GM21360 (cell line): ENCODE measurements around the gene AIPL1.
"Not testable (repeated sequence)": the region's sequence is repeated elsewhere in the genome, so short reads cannot be mapped to it uniquely, and the experiment has no call there.

Experiments used
- ATAC-seq: cut with Tn5 transposase; IDR thresholded peaks from one replicate; pipeline ENCODE4 v1.9.1; 2021; ENCODE audit warnings: mild to moderate bottlenecking, moderate library complexity; ENCODE audit not compliant: unreplicated experiment

Gene AIPL1, protein sequence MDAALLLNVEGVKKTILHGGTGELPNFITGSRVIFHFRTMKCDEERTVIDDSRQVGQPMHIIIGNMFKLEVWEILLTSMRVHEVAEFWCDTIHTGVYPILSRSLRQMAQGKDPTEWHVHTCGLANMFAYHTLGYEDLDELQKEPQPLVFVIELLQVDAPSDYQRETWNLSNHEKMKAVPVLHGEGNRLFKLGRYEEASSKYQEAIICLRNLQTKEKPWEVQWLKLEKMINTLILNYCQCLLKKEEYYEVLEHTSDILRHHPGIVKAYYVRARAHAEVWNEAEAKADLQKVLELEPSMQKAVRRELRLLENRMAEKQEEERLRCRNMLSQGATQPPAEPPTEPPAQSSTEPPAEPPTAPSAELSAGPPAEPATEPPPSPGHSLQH

DNA sequence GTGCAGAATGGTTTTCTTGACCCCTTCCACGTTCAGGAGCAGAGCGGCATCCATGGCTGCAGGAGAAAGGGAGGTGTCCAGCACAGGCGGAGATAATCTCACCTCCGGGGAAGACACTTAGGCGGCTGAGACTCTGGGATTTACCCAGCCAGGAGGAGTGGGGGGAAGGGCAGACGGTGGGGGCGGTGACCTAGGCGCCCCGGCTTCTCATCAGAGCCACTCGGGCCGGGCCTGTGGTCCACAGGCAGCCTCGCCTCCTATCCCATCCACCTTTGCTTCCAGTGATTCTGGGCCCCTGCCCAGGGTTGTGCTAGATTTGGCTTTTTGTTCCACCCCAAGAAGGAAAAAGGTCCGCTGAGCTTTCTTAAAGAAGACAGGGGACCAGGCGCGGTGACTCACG, at the start of gene AIPL1:
Gene AIPL1, minus strand, starts transcription at position 71 of the 400 bp plus-strand sequence. Its CDS starts 17 bp downstream, at position 54.
- no peak for ATAC-seq

DNA sequence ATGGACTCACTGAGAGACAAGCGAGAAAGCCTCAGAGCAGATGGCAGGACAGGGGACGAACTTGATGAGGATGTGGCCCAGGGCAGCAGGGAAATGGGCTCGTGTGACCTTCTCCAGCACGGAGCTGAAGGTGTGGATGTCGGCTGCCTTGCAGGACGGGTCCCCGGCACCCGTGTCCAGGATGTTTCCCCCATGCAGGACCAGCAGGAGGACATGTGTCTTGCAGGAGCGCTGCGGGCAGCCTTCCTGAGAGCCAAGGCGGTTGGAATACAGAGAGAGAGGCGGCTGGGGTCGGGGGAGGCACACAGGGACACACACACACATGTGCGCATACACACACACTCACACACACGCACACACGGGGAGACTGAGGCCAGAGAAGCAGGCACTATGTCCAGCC, 48.6 kb upstream of the AIPL1 start:
- no peak for ATAC-seq

DNA sequence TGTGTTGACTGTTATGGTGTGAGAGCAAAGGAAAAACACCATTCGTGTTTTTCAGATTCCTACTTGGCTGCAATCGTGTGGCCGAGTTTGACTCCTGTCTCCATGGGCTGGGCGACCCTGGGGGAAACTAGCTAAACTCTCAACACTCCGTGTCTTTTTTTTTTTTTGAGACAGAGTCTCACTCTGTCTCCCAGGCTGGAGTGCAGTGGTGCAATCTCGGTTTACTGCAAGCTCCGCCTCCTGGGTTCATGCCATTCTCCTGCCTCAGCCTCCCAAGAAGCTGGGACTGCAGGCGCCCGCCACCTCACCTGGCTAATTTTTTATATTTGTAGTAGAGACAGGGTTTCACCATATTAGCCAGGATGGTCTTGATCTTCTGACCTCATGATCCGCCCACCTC, 47.9 kb upstream of the AIPL1 start:
- not testable (repeated sequence) for ATAC-seq

DNA sequence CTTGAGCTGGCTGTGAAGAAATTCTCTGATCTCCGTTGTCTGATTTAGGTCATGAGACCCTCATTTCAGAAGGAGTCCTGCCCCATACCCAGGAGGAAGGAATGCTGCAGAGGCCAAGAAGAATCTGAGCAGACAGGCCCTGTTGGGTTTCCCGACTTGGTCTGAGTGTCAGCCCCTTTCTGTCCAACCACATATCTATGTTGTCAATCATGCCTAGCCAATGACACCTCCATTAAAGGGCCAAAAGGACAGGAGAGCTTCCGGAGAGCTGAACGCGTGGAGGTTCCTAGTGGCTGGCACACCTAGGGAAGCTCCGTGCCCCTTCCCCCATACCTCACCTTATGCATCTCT, 47.2 kb upstream of the AIPL1 start:
- ATAC-seq = no peak

DNA sequence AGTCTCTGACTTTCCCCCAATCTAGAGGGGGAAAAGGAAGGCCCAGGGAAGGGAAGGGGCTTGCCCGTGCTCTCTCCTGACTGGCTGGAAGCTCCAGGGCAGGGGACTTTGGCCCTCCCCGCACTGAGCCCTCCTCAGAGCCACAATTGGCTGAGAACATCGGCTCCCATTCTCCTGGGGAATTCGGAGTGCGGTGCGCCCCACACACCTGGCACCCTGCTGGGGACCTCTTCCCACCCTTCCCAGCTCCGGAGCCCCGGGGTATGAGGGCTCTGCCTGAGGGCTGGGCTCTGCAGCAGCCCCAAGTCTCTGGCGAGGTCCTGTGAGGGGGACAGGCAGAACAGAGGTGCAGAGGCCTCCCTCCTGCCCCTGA, 45.4 kb upstream of the AIPL1 start:
- no peak for ATAC-seq

DNA sequence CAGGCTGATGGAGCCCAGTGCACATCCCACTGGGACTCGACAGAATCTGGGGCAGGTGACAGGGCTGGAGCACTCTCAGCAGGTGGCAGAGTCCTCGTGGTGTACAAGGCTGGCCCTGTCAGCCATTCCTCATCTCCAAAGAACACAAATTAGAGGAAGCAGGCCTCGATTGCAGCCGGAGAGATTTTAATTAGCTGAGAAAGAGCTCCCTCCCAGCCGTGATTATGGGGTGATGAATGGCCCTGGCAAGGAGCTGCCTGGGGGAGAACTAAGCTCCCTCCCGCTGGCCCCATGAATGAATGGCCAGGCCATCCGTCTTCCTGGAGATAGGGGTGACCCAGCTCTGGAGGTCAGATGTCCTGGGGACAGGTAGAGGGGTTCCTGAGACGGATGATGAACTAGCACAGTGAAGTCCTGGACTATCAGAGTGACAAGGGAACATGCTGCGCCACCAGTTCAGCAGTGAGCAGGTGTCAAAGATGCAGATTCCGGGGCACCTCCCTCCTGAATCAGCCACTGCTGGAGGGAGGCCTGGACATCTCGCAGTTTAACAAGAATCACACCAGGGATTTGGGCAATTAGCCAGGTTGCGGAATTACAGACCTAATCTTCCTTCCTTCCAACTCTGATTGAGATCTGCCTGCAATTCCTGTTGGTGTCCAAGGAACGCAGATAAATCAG, 44.8 kb upstream of the AIPL1 start:
- ATAC-seq = no peak

DNA sequence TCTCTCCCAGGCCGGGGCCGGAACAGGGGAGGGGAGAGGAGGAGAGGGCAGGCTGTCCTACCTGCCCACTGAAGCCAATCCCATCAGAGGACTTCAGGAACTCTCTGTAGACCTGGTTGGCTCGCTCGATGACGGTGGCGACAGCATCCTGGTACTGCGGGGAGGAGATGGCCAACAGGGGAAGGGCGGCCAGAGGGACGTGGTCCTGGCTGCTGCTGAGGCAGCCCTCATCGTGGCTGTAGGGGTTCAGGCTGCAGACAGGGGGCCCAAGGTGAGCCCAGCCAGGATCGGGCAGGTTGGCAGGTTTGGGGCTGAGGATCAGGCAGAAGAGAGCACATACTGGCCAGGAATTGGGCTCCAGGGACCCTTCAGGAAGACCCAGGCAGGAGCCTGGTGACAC, 43.6 kb upstream of the AIPL1 start:
- no peak for ATAC-seq

DNA sequence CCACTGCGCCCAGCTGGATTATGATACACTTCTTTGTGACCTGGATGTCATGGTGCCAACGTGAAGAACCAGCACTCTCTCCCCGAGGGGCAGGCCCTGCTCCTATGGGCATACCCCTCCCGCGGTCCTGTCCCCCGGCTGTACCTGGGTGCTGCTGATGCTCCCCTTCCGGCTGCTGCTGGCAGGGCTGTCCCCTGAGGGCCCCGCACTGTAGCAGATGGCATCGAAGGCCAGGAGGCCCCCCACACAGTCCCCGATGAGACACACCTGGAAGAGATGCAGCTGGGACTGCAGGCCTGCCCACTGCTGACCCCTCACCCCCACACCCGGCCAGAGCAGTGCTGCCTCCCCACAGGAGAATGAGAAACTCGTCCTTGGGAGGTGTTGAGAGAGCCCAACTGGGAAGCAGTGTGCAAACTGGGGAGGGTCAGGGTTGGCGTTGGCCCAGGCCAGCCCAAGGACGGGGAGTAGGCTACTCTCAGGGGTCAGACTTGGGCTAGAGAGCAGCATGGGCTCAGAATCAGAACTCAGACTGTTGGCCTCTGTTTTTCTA, 43.0 kb upstream of the AIPL1 start:
- ATAC-seq = no peak

DNA sequence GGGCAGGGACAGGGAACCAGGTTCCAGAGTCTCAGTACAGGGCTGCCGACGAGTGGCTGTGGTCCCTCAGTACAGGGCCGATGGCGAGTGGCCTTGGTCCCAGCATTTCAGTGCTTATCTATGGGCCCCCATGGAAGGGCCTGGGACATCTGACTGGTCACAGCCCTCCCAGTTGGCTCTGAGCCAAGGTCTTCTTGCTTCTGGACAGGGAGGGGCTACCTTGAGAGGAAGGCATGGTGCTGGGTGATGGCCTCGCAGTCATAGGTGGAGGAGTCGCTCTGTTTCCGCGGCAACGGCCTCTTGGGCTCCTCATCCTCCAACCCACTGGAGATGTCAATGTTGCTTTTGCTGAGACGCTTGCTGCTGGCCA, 41.9 kb upstream of the AIPL1 start:
- ATAC-seq = no peak

DNA sequence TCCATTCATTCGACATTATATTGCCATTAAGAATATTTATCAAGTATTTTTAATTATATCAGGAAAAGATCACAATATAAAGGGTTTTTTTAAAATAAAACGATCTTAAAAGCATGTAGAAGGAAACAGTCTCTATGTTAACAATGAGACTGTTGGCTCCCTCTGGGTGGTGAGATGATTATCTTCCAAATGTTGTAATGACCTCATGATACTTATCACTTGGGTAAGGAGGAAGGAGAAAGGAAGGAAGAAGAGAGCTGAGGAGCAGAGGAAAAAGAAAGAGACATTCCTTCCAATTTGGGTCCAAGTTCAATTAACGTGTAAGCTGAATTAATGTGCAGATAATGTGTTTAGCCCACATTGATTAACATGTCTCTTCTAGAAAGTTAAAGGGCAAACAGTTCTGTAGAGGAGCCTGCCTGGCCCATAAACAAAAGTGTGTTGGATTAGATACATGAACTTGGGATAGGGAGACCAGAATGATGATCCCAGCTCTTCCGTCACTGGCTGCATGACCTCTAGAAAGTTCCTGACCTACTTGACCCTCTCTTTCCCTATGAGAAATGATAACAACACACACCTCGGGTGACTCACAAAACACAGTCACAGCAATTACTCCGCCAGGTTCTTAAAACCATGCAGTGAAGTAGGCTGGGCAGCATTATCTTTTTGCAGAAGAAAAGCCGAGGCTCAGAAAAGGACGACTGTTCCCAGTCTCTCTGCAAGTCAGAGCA, 41.3 kb upstream of the AIPL1 start:
- no peak for ATAC-seq

DNA sequence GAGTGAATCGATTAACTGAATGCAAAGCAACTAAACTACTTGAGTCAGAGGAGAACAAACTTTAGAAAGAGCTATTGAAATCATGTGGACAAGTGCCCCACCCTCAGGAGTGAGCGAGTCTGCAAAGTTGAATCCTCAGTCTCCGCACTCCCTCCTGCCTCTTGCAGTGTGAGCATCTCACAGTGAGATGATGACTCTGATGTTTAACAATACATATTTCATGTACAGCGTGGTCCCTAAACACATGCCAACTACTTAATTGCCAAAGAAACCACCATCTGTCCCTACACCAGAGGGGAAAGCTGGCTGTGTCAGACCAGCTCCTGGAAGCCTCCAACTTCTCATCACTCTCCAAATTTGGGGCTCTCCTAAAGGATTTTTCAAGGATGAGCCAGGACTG, 40.5 kb upstream of the AIPL1 start:
- no peak for ATAC-seq

DNA sequence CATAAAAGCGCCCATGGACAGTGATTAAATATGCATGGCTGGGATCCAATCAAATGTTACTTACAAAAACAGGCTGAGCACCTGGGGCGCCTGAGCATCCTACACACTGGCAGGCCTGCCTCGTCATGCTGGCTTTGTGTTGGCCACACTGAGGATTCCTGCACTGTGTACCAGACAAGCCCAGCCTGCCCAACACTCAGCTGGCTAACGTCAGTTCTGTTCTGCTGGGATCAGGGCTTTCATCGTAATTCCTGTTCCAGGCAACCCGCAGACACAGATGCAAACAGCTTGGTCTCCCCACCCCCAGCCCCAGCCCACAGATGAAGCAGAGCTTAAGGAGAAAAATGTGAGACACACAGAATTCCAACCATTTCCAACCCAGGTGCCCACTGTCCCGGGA, 40.0 kb upstream of the AIPL1 start:
- ATAC-seq = no peak

DNA sequence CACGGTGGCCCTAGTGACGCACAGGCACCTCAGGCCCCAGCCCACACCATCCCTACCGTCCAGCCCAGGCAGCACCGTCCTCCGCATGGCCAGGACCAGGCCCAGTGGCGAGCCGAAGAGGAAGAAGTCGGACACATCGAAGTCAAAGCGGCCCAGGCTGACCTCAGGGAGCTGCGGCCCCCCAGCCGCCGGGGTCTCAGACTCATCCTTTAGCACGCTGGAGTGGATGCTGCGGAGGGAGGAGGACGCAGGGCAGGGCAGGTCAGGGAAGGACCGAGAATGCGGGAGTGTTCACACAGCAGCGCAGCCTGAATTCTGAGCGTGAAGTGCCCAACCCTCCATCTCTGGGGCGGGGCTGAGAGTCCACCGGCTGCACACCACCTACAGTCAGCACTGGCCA, 39.5 kb upstream of the AIPL1 start:
- ATAC-seq = no peak

DNA sequence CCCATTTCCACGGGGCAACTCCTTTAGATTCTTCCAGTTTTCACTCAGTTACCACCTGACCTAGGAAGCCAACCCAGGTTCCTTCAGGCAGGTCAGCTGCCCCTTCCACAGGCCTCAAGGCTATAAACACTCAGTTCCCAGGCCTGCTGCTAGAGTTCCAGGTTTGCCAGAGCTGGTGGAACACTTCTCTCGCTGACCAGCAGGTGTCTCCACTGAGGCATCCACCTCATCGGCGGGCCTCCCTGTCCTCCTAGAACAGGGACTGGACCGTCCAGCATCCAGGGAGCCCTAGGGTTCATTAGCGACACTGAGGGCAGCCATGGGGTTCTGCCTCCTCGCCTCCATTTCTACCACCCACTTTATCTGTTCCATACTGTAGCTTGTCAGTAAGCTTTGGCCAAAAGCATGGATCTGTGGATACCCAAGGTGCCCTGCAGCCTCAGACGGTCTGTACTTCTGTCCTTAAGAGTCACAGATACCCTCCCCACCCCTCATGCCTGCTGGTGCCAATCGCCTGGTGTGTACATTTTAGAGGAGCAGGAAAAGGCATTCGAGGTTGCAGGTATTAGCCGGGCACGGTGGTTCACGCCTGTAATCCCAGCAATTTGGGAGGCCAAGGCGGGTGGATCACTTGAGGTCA, 38.3 kb upstream of the AIPL1 start:
- no peak for ATAC-seq

DNA sequence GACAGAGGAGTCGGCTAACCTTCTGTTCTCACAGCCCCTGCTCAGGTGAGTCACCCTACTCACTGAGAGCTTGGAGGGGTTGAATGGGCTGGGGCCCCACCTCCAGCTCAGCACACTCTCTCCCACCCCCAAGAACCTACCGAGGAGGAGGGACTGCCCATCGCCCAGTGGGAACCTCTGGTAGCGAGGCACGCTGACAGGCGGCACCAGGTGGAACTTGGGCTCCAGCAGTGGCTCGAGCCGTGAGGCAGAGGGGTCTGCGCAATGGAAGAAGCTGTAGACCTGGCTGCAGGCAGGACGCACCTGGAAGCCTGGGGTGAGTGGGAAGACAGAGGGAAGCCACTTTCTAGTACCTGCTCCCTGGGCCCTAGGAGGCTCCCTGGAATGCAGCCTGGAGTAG, 37.6 kb upstream of the AIPL1 start:
- ATAC-seq = no peak

DNA sequence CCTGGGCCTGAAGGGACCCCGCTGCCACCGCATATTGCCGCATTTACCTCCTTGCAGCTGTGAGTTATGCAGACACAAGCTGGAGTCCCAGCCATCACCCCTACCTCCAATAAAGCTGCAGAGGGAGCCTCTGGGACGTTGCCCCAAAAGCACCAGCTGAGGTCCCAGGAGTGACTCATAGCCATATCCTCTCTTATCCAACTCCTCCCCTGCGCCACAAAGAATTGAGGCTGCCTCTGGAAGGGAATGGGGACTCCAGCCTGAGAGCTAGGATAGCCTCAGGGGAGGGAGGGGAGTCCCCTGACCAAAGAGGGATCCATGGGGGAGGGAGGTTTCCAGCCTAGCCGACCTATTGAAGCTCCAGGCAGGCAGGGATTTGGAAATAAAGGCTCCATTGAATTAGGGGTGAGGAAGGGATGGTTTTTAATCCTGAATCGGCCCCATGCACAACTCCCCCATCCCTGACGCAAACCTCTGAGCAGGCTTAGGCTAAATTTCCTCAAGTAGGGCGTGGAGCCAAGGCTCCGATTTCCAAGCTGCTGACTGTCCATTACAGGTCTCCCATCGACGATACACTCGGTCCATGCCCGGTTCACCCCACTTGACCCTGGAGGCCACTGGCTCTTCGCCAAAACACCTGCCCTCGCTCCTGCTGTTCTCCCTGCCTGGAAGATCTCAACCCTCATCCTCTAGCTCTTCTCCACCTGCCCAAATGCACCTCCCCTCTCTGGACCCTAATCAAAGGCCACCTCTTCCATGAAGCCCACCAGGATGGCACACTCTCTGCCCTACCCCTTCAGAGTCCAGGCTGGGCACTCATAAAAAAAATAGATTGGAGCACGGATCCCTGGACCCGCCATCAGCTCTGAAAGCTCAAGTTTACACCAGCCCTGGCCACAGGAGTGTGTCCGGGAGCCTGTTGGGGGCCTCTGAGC, 36.9 kb upstream of the AIPL1 start:
- no peak for ATAC-seq

DNA sequence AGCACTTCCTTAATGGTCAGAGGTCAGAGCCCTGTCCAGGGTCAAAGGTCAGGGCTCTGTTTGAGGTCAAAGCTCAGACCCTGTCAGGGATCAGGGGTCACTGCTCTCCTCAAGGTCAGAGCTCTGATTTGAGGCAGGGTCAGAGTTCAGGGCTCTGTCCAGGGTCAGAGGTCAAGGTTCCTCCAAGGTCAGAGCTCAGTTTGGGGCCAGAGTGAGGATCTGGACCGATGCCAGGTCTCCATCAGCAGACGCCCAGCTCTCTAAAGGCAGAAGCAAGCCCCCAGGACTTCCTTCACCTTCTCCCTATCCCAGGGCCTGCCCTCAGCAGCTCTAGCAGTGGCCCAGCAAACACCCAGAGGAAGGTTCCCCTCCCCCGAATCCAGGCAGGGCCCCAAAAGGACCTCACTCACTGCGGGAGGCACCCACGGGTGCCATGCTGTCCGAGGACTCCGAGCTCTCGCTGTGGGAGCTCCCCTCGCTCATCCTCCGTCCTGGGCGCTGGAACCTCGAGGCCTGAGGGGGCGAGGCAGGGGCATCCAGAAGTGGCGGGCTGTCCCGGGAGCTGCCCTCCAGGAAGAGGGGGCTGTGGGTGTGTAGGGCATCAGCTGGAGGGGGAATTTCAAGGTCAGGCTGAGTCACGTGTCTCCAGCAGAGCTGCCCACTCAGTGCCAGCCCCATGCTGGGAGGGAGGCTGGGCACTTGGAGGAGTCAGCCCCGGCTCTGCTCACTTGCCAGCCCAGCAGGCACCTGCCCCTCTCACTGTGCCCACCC, 36.0 kb upstream of the AIPL1 start:
- no peak for ATAC-seq

DNA sequence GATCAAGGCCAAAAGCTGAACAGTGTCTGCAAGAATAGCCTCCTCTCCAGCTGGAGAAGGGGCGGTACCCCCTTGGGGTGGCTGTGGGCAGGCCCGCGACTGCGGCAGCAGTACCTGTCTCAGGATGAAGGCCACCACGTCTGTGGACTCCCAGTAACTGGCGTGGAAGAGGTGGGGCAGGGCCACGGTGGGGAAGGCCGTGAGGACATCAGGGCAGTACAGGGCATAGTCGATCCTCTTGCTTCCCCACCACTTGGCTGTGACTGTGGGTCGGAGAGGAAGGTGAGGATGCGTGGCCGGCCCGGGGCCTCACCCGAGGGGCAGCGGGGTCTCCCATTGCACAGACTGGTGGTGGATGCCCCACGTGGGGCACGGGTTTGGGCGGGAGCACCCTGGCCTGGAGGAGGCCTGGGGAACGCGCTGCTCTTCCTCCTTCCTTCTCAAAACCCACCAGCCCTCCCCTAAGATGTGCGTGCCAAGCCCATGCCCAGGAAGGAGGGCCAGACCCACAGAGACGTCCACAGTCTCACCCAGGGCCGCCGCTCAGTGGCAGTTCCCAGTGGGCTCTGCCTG, 35.3 kb upstream of the AIPL1 start:
- ATAC-seq = no peak
